Stimulated activated CD8-positive, alpha-beta memory T cell treated with anti-CD3 and anti-CD28 coated beads, Interleukin-7, amount 100 ng/mL, for 4 hours (primary cell): ENCODE data around the gene DGKB.

ENCODE experiments used
- DNase-seq, 2 donors: peaks; one replicate each; pipeline ENCODE4 v3.0.0-alpha.2; 2020; ENCODE audit warnings: low read depth in 2 of 2

The DGKB gene

DNA sequence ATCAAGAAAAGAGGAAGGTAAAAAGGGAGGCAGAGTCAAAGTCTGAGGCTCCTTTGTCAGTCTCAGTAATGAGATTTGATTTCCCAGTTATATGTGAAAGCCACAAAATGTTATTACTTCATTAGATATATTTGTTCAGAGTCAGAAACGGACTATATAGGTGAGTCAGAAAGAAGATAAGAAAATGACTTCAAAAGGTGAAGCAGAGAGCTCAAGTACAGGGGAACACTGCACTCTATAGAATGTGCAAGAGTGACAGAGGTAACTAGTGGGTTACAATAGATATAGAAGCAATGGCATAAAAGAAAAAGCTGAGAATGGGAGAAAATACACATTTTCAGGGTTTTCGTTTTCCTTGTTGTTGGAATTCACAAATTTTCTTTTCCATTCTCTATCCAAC, 43.3 kb downstream of the DGKB start:
- no peak for DNase-seq

DNA sequence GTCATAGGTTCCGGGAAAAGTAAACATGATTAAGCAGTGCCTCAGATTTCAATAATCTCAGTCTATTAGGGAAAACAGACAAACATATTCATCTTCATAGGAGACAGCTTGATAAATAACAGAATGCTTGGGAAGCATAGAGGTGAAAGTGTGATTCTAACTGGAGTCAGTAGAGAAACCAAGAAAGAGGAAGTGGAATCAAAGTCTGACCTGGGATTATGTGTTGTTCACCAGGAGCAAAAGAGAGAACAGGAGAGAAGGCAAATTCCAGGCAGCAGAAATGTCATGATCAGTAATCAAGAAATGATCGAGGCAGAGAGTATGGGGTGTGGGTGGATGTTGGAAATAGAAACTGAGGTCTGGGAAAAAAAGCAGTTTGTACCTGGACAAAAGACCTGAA, 43.7 kb downstream of the DGKB start:
- no peak for DNase-seq

DNA sequence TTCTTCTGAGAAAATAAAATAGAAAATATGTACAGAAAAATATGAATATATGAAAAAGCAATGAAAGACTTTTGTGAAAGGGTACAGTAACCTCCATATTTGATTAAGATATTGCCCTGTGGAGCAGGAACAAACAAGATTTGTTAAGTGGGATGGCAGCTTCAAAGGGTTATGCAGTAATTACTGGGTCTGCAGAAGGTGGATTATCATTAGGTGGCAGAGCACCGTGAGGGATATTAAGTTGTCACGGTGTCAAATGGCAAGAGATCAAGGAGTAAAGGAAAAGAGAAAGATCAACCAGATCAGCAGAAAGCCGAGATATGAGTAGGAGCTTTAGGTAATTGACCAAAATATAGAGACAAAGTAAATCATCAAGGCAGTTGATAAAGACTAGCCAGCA, 44.1 kb downstream of the DGKB start:
- no peak for DNase-seq

DNA sequence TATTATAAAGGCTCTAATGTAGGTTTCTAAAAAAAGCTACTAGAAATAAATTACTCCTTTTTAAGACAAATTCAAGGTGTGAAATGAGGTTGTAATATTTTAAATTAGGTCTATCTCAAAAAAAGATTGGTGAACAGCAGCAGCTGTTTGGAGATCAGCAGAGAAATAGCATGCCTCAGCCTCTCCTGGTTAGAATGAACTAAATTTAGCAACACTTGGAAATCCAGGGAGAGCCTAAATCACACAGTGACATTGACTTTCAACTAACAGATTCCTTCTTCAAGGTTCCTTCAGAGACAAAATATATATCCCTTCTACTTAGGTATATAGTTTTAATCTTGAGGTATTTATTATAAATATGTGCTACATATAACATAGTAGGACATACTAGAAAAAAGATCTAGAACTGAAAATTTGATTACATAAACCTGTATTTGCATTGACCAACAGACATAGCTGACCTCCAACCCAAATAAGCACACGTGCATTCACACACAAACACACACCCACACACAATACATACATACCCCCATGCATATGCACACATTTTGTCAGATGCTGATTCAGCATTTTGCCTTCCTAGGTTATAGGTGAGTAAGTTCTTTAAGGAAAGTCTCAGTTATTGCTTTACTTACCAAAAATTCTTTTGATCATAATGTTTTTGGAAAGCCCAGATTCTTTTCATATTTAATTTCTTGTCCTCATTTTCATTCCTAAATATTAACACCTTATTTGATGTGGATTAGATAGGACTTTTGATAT, 47.3 kb downstream of the DGKB start:
- DNase-seq = no peak

DNA sequence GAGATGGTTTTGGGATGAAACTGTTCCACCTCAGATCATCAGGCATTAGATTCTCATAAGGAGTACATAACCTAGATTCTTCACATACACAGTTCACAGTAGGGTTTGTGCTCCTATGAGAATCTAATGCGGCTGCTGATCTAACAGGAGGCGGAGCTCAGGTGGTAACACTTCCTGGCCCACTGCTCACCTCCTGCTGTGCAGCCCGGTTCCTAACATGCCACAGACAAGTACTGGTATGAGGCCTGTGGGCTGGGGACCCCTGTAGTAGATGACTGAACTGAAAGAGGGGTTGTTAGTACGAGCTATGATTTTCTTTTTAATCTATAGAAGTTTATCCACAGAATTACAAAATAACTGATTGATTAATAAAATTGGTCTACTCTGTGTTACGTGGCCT, 48.1 kb downstream of the DGKB start:
- no peak for DNase-seq

DNA sequence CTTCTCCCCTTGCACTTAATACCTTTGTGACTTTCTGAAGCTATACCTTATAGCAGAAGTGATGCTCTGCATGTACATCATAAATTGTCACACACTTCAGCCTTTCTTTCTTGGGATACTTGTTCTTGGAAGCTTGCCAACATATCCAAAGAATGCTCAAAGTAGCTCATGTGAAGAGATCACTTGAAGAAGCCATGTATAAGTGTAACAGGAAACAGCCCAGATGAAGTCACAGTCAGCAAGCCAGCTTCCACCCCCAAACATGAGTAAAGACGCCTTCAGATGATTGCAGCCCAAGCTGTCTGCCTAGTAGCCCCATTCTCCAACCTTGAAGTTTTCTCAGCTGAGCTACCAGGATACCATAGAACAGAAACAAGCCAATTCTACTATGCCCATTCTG, 50.9 kb downstream of the DGKB start:
- no peak for DNase-seq

DNA sequence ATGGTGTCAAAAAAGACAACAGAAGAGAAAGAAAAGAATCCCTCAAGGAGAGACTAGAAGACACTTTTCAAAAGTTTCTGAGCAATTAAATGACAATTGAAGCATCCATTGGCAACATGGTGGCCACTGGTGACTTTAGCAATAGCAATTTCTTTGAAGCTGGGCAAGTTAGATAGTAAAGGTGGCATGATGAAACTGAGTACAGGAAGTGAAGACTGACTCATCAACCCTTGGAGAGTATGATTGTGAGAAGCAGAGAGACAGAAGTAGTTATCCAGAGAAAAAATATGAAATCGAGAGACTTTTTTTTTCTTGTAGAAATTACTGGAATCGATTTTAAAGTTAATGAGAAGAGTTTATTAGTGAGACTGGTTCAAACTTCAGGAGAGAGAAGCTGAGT, 52.5 kb downstream of the DGKB start:
- no peak for DNase-seq

DNA sequence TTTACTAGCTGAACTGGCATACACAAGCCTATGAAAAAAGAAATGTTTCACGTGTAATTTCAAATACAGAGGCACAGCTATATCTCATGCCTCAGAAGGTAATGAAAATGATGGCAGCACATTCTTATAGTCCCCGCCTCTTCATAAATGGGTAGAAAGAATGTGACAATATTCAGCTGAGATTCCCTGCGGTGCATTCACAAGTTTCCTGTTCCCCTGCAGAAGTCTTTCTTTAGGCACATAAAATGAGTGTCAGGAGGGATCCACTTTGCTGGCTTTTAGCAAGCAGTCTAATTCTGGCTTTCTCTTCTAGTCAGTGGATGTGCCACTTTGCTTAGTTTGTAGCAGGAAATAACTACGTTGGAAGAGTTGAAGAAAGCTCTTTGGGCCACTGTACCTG, 56.1 kb downstream of the DGKB start:
- no peak for DNase-seq

DNA sequence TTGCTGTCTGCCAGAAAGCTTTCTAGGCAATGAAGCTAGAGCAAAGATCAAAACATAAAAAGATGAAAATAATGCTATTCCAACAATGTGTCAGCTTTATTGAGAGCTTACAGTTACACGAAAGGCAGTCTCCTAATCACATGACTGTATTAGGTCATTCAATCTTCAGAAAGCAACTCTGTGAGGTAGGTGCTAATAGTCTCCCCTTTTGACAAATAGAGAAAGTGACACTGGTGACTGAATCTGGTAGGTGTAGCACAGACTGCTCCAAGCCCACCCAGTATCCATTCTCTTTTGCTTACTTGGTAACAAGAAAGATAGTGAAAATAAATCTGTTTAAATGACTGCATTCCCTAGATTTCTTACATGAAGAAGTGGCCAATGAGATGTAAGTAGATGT, 58.8 kb downstream of the DGKB start:
- no peak for DNase-seq

DNA sequence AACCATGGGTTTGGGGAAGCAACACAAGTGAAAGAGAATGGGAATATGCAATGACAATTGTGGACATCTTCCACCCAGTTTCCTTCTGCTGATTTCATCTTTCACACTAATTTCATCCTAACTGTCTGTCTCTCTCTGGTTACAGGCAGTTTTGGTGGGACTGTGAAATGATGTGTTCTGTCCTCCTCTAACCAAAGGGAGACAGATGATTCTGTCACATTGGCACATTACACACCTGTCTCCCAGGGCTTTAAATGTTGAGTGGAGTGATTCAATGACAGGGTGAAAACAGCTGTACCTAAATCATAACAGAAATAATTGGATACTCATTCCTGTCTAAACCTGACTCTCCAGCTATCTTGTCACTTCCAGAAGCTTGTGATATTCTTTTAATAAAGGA, 60.0 kb downstream of the DGKB start:
- no peak for DNase-seq

DNA sequence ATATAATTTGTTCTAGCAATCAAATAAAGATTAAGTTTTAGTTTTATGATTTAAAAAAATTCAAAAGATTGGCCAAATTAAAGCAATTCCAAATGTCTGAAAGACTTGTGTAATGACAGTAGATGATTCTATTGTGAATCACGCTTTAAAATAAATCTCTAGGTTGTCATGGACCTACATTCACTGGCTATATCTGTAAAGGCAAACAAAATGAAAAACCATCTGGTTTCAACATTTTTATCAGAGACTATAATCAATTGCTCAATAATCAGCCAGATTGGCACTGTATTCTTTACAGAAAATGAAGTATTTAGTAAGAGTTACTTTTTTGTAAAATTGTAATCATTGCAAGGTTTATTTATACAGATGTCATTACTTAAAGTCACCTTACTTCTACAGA, 60.7 kb downstream of the DGKB start:
- no peak for DNase-seq

DNA sequence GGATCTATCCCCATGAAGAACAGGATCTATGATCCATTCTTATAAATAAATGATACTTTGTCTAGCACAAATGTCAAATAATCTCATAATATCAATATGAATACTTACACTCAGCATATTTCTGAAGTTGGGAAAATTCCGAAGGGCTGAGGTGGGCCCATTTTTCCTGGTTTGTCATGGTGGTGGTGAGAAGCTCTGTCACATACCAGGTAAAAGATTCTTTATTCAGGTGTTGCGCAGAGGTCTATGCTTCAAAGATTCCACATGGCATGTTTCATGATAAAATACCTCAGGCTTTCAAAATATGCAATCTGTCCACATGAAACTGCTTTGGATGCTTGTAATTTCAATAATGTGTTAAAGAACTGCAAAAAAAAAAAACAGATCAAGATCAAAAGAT, 61.5 kb downstream of the DGKB start:
- DNase-seq = no peak

DNA sequence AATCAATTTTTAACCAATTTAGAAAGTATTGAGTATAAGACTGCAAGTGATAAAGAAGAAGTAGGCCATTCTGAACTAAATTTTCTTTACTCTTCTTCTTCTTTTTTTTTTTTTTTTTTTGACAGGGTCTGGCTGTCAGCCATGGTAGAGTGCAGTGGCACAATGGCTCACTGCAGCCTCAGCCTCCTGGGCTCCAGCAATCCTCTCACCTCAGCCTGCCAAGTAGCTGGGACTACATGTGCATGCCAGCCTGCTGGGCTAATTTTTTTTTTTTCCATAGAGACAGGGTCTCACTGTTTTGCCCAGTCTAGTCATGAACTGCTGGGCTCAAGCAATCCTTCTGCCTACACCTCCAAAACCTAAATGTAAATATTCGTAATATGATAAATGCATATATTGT, 63.2 kb downstream of the DGKB start:
- no peak for DNase-seq

DNA sequence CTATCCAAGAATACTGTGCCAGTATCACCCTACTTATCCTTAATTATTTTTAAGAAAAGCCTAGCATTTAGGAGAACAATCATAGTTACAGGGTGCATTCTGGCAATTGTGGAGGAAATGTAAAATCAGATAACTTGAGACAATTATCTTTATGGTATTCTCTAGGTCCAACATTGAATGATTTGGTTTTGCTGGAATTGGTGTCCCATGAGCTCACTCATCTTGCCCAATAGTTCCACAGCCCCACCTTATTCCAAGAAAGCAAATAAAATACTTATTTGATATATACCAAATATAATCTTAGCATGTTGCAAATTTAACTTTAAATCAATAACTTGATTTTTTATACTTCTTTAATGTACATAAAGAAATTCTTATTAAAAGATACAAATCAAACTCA, 65.3 kb downstream of the DGKB start:
- no peak for DNase-seq

DNA sequence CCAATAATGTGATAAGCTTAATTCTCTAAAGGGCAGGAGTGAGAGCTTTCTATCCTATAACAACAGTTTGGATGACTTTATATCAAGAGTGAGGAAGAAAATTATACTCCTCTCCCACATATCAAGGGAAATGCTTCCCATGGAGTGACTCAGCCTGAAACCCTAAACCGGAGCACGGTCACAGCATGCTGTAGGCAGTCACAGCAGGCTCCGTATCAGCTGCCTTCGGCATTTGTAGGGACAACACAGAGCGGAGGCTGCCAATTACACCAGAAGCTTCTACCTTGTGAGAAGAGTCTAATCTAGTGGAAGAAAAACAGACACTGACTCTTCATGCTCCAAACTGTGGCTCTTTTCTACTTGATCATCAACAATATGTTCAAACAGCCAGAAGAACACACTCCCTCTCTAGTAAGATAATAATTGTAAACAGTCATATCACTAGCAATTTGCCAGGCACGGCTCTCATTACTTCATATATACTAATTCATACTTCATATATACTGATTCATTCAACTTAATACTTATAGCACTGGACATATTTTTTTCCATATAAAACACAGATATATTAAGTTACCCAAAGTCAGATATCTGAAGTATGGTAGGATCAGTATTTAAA, 65.9 kb downstream of the DGKB start:
- DNase-seq = no peak

DNA sequence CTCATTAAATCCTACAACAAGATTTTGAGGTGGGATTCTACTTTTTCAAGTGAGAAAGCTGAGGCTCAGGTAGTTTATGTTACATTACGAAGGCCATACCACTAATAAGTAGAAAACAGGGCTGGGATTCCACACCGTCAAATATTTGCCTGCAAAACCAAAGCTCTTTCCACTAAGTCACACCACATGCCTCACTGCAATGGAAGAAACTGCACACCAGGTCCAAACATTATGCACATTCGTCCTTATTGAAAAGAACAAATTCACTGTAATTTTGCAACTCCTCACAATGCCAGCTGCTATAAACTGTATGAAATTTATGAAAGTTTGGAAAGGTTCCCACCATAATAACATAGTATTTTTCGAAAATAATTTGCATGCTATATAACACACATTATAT, 66.5 kb downstream of the DGKB start:
- no peak for DNase-seq

DNA sequence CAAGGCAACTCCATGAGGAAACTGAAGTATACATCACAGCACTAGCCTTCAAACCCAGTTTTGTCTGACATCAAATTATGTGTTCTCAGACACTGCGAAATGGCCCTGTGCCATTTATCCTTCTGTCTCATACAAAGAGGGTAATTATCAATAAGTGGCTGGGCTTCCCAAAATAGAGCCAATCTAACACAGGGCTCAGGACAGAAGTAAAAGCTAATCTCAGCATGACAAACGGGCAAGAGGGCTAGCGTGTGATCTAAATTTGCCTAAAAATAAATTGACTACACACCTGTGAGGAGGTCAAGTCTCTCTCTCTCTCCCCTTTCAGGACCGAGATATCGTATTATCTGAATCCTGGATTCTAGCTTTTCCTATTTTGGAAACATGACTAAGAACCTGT, 67.2 kb downstream of the DGKB start:
- no peak for DNase-seq

DNA sequence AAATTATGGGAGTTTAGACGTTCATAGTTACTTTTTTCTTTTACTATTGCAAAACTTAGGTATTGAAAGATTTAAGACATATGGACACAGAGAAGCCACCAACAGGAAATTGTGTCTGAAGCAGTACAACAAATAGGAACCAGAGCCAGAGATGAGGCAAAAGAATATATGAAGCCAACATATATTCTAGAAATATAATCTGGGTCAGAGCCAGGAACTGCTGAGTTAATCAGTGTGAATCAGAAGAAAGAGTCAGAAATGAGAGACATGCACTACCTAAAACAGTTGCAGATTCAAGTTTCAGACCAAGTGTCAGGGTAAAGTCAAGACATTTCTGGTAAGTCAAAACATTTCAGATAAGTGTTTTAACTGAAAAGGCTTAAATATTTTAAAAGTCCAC, 67.7 kb downstream of the DGKB start:
- no peak for DNase-seq

DNA sequence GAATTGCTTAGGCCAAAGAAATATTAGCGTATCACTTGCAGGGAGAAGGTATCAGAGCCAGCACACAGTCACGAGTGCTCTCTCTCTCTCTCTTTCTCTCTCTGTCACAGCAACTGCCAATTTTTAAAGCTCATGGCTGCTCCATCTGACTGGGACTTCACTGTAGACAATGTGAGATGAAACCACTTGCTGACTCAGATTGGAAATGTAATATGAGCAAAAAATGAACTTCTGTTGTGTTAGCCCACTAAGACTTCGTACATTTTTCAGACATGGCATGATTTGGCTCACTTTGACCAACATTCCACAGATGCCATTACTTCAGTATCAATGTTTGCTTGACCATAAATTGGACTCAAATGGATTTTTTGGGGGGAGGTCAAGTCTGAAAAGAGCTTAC, 68.1 kb downstream of the DGKB start:
- no peak for DNase-seq

DNA sequence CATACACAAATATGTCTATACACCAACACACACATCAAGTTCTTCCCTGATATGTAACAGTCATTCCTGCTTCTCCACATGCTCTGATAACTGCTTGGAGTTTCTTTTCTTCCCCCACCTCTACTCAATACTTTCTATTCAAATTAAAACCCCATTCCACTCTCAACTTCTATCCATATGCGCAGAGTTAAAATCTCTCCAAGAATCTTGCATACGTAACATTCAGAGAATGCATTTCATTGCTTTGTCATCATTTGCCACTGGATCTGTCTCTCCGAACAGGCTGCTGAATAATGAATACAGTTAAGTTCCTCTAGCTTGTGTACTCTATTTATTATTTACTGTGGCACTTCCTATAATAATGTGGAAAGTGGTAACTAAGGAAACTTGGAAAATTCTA, 68.8 kb downstream of the DGKB start:
- no peak for DNase-seq

DNA sequence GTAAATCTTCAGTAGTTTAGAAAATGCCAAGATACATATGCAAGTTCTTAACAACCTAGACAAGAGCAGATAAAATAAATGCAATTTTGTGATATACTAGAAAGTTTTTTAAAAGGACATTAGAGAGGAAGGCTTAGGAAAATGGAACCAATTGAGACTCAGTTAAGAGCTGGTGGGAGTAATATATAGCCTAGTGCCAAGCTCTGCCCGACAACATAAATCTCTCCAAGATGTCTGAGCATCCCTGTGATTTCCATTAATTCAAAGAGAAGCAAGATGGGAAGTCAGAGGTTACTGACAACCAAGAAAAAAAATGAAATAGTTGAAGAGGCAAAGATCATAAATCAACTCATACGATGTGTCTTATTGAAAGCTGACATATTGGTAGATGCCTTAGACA, 74.5 kb downstream of the DGKB start:
- no peak for DNase-seq

DNA sequence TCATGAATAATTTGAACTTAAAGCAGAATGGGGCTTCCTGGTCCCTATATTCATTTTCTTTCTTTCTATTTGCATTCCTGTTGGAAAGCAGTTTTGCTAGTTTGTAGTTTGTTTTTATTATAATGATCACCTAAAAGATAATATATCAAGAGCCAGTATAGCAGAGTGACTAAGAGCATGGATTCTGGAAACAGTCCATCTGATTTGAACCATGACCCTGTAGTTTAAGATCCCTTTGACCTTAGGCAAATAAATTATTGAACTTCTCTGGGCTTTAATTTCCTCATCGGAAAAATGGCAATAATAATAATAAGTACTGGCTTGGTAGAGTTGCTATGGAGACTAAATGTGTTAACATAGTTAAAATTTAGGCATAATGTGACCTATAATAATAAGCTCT, 76.1 kb downstream of the DGKB start:
- DNase-seq = no peak

DNA sequence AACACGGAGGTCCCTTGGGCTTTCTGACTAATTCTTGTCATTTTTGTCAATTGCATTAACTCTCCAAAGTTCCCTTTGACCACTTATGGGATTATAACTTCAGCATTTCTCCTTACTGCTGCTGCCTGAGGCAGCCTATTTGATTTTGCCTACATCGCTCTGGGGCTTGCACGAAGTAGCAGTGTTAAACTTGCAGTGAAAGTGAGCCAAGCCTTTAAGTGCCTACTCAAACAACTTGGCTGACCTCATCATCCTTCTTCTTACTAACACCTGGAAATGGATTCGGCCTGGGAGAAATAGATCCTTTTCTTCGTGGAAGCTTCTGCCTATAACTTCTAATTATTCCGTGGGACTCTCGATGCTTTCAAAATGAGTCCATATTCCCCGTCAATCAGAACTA, 76.6 kb downstream of the DGKB start:
- DNase-seq = no peak

DNA sequence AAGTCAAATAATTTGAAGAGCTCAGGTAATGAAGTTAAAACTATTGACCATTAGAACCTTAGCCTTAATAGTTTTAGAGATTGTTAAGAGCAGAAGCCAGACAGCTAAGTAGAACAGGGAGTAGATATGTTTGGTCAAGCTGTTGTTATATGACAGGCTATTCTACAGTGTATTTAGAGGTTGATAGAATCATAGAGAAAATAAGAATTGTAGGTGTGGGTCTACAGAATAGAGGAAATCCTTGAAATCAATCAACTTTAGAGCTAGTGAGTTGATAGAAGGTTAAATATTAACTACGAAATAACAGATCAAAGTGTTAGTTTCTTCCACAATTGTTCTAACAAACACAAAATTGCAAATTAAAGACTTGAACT, 80.1 kb downstream of the DGKB start:
- DNase-seq = no peak
